Measurements from ENCODE around the gene TXNDC8.
"Not testable (repeated sequence)": the region's sequence is repeated elsewhere in the genome, so short reads cannot be mapped to it uniquely, and the experiment has no call there.

GRCh38 chr9:110311978-110312377 lies 25.7 kb downstream of the TXNDC8 start:
- TF ChIP-seq, protein P1, sequence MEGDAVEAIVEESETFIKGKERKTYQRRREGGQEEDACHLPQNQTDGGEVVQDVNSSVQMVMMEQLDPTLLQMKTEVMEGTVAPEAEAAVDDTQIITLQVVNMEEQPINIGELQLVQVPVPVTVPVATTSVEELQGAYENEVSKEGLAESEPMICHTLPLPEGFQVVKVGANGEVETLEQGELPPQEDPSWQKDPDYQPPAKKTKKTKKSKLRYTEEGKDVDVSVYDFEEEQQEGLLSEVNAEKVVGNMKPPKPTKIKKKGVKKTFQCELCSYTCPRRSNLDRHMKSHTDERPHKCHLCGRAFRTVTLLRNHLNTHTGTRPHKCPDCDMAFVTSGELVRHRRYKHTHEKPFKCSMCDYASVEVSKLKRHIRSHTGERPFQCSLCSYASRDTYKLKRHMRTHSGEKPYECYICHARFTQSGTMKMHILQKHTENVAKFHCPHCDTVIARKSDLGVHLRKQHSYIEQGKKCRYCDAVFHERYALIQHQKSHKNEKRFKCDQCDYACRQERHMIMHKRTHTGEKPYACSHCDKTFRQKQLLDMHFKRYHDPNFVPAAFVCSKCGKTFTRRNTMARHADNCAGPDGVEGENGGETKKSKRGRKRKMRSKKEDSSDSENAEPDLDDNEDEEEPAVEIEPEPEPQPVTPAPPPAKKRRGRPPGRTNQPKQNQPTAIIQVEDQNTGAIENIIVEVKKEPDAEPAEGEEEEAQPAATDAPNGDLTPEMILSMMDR (IDR thresholded peaks at IDR 0.05; ENCODE audit: borderline replicate concordance, extremely low read depth, low read length, poor library complexity, severe bottlenecking), result not testable (repeated sequence)
- TF ChIP-seq EZH2 (IDR thresholded peaks at IDR 0.05; ENCODE audit: borderline replicate concordance, low read depth, low read length, severe bottlenecking), result not testable (repeated sequence)
